H1 (cell line): ENCODE data around the gene TRNP1. TPM values are rescaled to one million over a fixed set of nuclear protein-coding genes. Genes with fewer than 3 reads are reported as not detected.
A peak's percentile ranks its signal among the peaks of the same experiment; 100 is the strongest.

Experiments used
- EZH2 ChIP-seq: fragments of 200-600 bp; sonication (generic); IDR thresholded peaks from 2 replicates; pipeline ENCODE4 v1.7.1; 2012; ENCODE audit warnings: low read depth, mild to moderate bottlenecking, moderate library complexity, low read length, inconsistent platforms; ENCODE audit not compliant: severe bottlenecking
- HDAC2 ChIP-seq, 2 experiments: fragments of 300-600 bp in 1 of 2; sonication (generic) in 1 of 2; IDR thresholded peaks; 2 replicates each; pipeline ENCODE4 v1.6.1; 2011 to 2012; ENCODE audit warnings: low read depth in 2 of 2, low read length in 2 of 2, mild to moderate bottlenecking in 2 of 2, moderate library complexity in 2 of 2, borderline replicate concordance in 1 of 2, inconsistent platforms in 1 of 2
- polyA plus RNA-seq, 7 experiments: library from polyadenylated mRNA; depleted of rRNA in 3 of 7; stranded (reverse) in 5 of 7; unstranded in 2 of 7; fragments of >200 nt in 5 of 7; fragments of 200-250 nt in 2 of 7; gene quantifications; 1 replicate in 5 of 7; 2 replicates in 1 of 7; 4 replicates in 1 of 7; pipeline versions ENCODE4 v1.2.1 to v1.2.3, GENCODE V29; 2011 to 2013; ENCODE audit warnings: missing spikeins in 2 of 7, mixed read lengths in 2 of 7
- total RNA-seq: library from RNA; stranded (reverse); fragmentation: NEBNext Ultra II Directional; extraction: Animal tissue kit (Norgen Biotek cat#: 25700); gene quantifications from 2 replicates; pipeline ENCODE4 v1.2.1, GENCODE V29; 2021
- TF ChIP-seq, protein P1 (sequence below): IDR thresholded peaks from 2 replicates; pipeline ENCODE4 v1.6.1; 2012; ENCODE audit warnings: inconsistent platforms

Gene TRNP1
- total and polyA plus RNA-seq, 2 of the 8 experiments (the other 6 are each of a cell fraction or from before 2014, with no cell fraction given) = 51.7 to 102 TPM

DNA sequence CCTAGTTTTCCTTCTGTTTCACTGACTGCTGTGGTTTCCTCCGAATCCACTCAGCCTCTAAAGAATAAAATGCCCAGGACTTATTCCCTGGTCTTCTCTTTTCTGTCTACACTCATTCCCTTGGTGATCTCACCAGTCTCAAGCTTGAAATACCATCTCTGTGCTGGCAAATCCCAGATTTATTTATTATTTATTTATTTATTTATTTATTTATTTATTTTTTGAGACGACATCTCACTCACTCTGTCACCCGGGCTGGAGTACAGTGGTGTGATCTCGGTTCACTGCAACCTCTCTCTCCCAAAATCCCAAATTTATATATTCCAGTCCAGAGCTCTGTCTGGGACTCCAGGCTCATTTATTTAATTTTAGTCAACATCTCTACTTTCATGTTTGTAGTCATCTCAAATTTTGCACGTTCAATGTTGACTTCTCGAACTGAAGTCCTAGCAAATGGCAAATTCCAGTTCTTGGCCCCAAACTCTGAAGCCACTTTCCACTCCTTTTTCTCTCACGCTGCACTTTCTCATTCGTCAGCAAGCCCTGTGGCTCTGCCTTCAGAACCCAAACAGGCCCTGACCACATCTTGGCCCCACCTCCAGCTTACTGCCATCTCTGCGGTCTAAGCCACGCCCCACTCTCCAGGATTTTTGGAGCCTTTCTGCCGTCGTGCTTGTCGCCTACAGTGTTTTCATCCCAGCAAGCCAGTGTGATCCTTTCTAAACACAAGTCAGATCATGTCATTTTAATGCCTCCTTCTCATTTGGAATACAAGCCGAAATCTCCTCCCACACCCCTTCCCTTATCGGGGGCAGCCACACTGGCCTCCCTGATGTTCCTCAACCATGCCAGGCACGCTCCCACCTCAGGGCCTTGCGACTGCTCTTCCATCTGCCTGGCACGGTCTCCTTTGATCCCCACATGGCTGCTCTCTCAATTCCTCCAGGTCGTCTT is 33.4 kb downstream of the TRNP1 start (continued):
- TF ChIP-seq HDAC2 (IDR thresholded peaks at IDR 0.05; ENCODE audit: borderline replicate concordance in 1 of 2, low read depth in 2 of 2, low read length in 2 of 2) (0 out of 4 replicates have a peak, but pooled peaks of 1 of the 2 experiments have one; percentile 51), EZH2 (no peak)
- TF ChIP-seq, protein P1, sequence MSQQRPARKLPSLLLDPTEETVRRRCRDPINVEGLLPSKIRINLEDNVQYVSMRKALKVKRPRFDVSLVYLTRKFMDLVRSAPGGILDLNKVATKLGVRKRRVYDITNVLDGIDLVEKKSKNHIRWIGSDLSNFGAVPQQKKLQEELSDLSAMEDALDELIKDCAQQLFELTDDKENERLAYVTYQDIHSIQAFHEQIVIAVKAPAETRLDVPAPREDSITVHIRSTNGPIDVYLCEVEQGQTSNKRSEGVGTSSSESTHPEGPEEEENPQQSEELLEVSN = peak; percentile 72
